Measurements from ENCODE around the gene ZBTB20. TPM values are rescaled to one million over a fixed set of nuclear protein-coding genes. Genes with fewer than 3 reads are reported as not detected.

Gene ZBTB20
- total RNA-seq, 2 experiments from 2014 or later = 5.1 to 5.3 TPM

DNA sequence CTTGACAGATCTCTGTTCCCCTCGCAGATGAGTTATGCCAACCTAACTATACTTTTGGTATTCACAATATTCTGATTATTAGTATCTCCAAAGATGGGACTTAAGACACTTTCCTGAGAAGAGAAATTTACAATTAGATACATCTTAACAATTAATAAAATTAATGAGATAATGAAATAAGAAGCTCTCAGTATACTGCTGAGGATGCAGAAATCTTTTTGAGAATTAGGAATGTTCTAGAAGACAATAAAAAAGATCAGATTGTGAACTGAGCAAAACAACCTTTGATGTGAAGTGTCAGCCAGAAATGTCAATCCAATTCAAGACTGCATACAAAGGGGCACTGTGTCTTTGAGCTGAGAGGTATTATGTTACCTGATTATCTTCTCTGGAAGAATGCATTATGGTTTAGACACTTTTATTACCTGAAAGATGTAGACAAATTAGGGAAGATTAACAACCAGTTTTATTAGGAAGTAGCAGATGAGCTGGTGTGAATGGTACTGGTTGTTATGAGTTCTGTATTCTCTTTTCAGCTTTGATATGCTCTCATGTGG lies 590.4 kb downstream of the ZBTB20 start:
- Mint-ChIP-seq H3K4me1 (ENCODE audit: low read depth) (peaks cover 2% of the 10 kb centered on the region), H3K27me3 (no peaks in the 10 kb centered on the region), H3K27ac (no peak overlapping the region), H3K4me3 (no peak overlapping the region), H3K9me3 (no peaks in the 10 kb centered on the region), H3K36me3 (ENCODE audit: low read depth) (peaks cover 2% of the 10 kb centered on the region)
- CTCF ChIA-PET = no interaction called here
- DNase-seq = no peak
- no peak for ATAC-seq
- TF ChIP-seq, protein P1, sequence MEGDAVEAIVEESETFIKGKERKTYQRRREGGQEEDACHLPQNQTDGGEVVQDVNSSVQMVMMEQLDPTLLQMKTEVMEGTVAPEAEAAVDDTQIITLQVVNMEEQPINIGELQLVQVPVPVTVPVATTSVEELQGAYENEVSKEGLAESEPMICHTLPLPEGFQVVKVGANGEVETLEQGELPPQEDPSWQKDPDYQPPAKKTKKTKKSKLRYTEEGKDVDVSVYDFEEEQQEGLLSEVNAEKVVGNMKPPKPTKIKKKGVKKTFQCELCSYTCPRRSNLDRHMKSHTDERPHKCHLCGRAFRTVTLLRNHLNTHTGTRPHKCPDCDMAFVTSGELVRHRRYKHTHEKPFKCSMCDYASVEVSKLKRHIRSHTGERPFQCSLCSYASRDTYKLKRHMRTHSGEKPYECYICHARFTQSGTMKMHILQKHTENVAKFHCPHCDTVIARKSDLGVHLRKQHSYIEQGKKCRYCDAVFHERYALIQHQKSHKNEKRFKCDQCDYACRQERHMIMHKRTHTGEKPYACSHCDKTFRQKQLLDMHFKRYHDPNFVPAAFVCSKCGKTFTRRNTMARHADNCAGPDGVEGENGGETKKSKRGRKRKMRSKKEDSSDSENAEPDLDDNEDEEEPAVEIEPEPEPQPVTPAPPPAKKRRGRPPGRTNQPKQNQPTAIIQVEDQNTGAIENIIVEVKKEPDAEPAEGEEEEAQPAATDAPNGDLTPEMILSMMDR (IDR thresholded peaks at IDR 0.05) = no peak
- POLR2A ChIA-PET = no interaction called here
- intact Hi-C loops (cut with micrococcal nuclease) = no loop called here

DNA sequence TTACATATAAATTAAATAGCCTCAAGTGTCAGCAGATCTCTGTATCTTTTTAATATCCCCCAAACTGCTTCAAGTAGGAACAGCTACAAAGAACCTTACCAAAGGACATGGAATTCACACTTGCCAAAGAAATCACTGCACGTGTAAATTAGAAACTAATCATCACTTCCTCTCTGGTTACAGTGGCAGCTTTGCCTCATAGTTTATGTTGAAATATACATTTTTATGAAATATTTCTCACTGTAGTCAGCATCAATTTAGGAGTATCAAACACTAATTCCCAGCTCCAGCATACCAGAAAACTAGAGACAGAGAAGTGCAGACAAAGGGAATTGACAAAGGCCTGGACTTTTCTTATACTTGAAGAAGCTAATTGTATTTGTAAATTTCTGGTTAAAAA lies 592.4 kb downstream of the ZBTB20 start:
- peaks cover 3% of the 10 kb centered on the region for H3K36me3 Mint-ChIP-seq (ENCODE audit: low read depth)
- no peak overlapping the region for H3K27ac Mint-ChIP-seq
- POLR2A ChIA-PET = no interaction called here
- TF ChIP-seq, protein P1 (IDR thresholded peaks at IDR 0.05) = no peak
- ATAC-seq (no peak), DNase-seq (no peak)
- H3K9me3 Mint-ChIP-seq = no peaks in the 10 kb centered on the region
- intact Hi-C loops (cut with micrococcal nuclease) = no loop called here
- CTCF ChIA-PET = no interaction called here
- no peak overlapping the region for H3K4me3 Mint-ChIP-seq
- no peaks in the 10 kb centered on the region for H3K4me1 Mint-ChIP-seq (ENCODE audit: low read depth)
- H3K27me3 Mint-ChIP-seq = no peaks in the 10 kb centered on the region

DNA sequence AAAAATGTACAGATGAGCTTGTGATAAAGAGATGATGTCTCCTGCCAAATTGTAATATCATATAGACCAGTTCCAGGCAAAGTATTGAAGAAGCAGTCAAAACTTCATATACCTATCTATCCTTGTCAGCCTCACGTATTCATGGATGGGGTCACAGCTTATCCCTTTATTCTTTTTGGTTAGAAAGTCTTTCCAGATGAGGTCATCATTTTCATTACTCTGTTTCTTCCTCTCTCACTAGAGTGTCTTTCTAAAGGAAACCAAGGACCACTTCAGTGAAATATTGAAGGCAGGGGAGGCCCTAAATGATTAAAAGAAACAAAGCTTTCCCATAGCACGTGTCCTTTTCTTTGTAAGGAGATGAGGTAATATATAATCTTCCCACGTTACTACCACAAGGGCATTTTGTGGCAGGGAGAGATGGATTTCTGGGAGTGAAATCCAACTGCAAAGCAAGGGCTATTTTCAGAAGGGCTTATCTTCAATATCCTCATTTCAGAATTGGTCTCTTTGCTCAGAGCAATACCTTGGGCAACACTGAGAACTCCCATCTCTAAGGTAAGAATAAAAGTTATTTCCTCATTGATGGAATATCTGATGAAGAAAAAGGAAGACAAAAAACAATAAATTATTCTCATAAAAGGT lies 593.0 kb downstream of the ZBTB20 start:
- TF ChIP-seq, protein P1 (IDR thresholded peaks at IDR 0.05) = no peak
- intact Hi-C loops (cut with micrococcal nuclease) = no loop called here
- Mint-ChIP-seq H3K4me3 (no peak overlapping the region), H3K9me3 (no peaks in the 10 kb centered on the region), H3K27me3 (no peaks in the 10 kb centered on the region), H3K27ac (no peak overlapping the region), H3K4me1 (ENCODE audit: low read depth) (no peaks in the 10 kb centered on the region), H3K36me3 (ENCODE audit: low read depth) (peaks cover 3% of the 10 kb centered on the region)
- ATAC-seq (no peak), DNase-seq (no peak)
- CTCF ChIA-PET = no interaction called here
- POLR2A ChIA-PET = no interaction called here

DNA sequence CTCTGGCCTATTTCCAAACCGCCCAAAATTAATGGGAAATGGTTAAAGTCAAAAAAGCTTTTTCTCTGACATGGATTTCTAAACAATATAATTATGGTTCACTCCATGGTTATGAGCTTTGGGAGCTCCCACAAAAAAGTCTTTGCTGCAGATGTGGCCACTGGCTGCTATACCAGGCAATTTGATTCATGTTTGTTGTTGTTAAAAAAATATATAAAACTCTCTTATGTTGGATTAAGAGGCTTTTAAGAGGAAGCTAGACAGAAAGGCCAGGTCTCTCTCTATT lies 594.6 kb downstream of the ZBTB20 start:
- peaks cover 3% of the 10 kb centered on the region for H3K36me3 Mint-ChIP-seq (ENCODE audit: low read depth)
- TF ChIP-seq, protein P1 (IDR thresholded peaks at IDR 0.05) = no peak
- no peaks in the 10 kb centered on the region for H3K9me3 Mint-ChIP-seq
- H3K4me3 Mint-ChIP-seq = no peak overlapping the region
- intact Hi-C loops (cut with micrococcal nuclease) = no loop called here
- H3K4me1 Mint-ChIP-seq (ENCODE audit: low read depth) = no peaks in the 10 kb centered on the region
- ChIA-PET CTCF (interaction anchor here (1.1 to 1.7 kb wide), 4 partner anchors 10 to 105 kb away, joined by 3 to 6 read pairs (median 4); no protein-coding TSS in a partner anchor), POLR2A (no interaction called here)
- H3K27ac Mint-ChIP-seq = no peak overlapping the region
- ATAC-seq = no peak
- DNase-seq = no peak
- no peaks in the 10 kb centered on the region for H3K27me3 Mint-ChIP-seq

DNA sequence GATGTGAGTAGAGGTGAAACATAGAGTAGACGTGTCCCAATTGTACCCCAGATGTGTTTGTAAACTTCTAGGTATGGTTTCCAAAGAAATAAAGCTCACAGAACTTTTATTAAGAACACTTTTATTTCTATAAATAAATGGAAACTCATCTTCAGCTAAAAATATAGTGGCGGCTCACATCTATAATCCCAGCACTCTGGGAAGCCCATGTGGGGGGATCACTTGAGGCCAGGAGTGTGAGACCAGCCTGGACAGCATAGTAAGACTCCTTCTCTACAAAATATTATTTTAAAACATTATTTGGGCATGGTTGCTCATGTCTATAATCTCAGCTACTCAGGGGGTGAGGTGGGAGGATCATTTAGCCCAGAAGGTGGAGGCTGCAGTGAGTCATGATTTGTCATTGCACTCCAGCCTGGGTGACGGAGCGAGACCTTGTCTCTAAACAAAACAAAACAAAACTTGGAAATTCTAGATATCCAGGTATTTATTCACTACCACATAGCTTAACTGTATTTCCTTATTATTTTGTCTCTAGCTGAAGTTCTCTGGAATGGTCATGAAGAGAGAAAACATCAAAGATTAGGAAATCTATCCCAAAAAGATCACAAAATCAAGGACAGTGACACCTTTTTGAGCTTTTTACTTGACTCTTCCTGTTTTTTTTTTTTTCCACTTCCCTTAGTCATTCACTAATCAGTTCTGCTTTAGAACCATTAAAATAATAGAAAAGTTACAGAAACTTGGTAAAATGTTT lies 595.1 kb downstream of the ZBTB20 start:
- intact Hi-C loops (cut with micrococcal nuclease) = no loop called here

More for the DNA sequence above, 595.1 kb downstream of the ZBTB20 start:
- DNase-seq = no peak
- TF ChIP-seq, protein P1 (IDR thresholded peaks at IDR 0.05) = no peak
- Mint-ChIP-seq H3K36me3 (ENCODE audit: low read depth) (peaks cover 3% of the 10 kb centered on the region), H3K27ac (no peak overlapping the region), H3K4me1 (ENCODE audit: low read depth) (no peaks in the 10 kb centered on the region), H3K4me3 (no peak overlapping the region), H3K27me3 (no peaks in the 10 kb centered on the region), H3K9me3 (no peaks in the 10 kb centered on the region)
- ChIA-PET POLR2A (interaction anchor here (0.6 kb wide), 1 partner anchor 18 kb away, joined by 4 read pairs; no protein-coding TSS in a partner anchor), CTCF (interaction anchor here (1.1 to 1.7 kb wide), 4 partner anchors 9 to 105 kb away, joined by 3 to 6 read pairs (median 4); no protein-coding TSS in a partner anchor)
- no peak for ATAC-seq

Data from activated CD8-positive, alpha-beta T cell treated with anti-CD3 and anti-CD28 coated beads for 36 hours (primary cell).